HG02588 (cell line): Measurements from ENCODE around the gene CSNK1G2.

Experiments
- ATAC-seq: cut with Tn5 transposase; IDR thresholded peaks from one replicate; pipeline ENCODE4 v1.9.1; 2021; ENCODE audit warnings: mild to moderate bottlenecking, moderate library complexity; ENCODE audit not compliant: unreplicated experiment

The CSNK1G2 gene

GRCh38 chr19:1941146-1942077 is at the start of gene CSNK1G2:
Gene CSNK1G2, plus strand, starts transcription at chr19:1941172. Its CDS starts 28,601 bp downstream, at chr19:1969773.
- peak; percentile 52 for ATAC-seq

GRCh38 chr19:1893791-1894190 is 47.2 kb upstream of the CSNK1G2 start:
- ATAC-seq: no peak

- no peak for ATAC-seq
Observed at GRCh38 chr19:1896508-1896907, 44.5 kb upstream of the CSNK1G2 start.

- no peak for ATAC-seq
Observed at GRCh38 chr19:1901940-1902404, 39.0 kb upstream of the CSNK1G2 start.

- no peak for ATAC-seq
Observed at GRCh38 chr19:1902923-1903322, 38.0 kb upstream of the CSNK1G2 start.

- no peak for ATAC-seq
Observed at GRCh38 chr19:1904860-1905109, 36.2 kb upstream of the CSNK1G2 start.

- peak; percentile 77 for ATAC-seq
Observed at GRCh38 chr19:1905110-1905862, 35.7 kb upstream of the CSNK1G2 start, which contains the start of the genes ADAT3 and SCAMP4. Gene ADAT3, plus strand, starts transcription at chr19:1905399. Its CDS starts 6,649 bp downstream, at chr19:1912048. Gene SCAMP4, plus strand, starts transcription at chr19:1905399. Its CDS starts 9,621 bp downstream, at chr19:1915020.

GRCh38 chr19:1905863-1906375 is 35.1 kb upstream of the CSNK1G2 start:
- ATAC-seq: no peak

GRCh38 chr19:1906985-1907562 is 33.9 kb upstream of the CSNK1G2 start:
- no peak for ATAC-seq

GRCh38 chr19:1907563-1908363 is 33.2 kb upstream of the CSNK1G2 start:
- no peak for ATAC-seq

- ATAC-seq: no peak
Observed at GRCh38 chr19:1908364-1908678, 32.7 kb upstream of the CSNK1G2 start.

- ATAC-seq: no peak
Observed at GRCh38 chr19:1909761-1910080, 31.3 kb upstream of the CSNK1G2 start.

GRCh38 chr19:1910177-1910576 is 30.8 kb upstream of the CSNK1G2 start:
- no peak for ATAC-seq

- ATAC-seq: no peak
Observed at GRCh38 chr19:1911098-1911497, 29.9 kb upstream of the CSNK1G2 start.

GRCh38 chr19:1911995-1912394 is 29.0 kb upstream of the CSNK1G2 start:
- ATAC-seq: no peak

GRCh38 chr19:1912760-1913505 is 28.0 kb upstream of the CSNK1G2 start:
- no peak for ATAC-seq

GRCh38 chr19:1913781-1914577 is 27.0 kb upstream of the CSNK1G2 start:
- no peak for ATAC-seq

- ATAC-seq: no peak
Observed at GRCh38 chr19:1914826-1915341, 26.1 kb upstream of the CSNK1G2 start.

GRCh38 chr19:1917146-1917545 is 23.8 kb upstream of the CSNK1G2 start:
- ATAC-seq: no peak
